22Rv1 (cell line): ENCODE measurements around the gene CEPT1.
A peak's percentile ranks its signal among the peaks of the same experiment; 100 is the strongest.

Source experiments
- H3K27ac ChIP-seq: fragments of 450-650 bp; 2 replicates; pipeline ENCODE4 v1.5.1; 2017
- CTCF ChIP-seq: fragments of 450-650 bp; IDR thresholded peaks from 2 replicates; pipeline ENCODE4 v1.5.1; 2017; ENCODE audit warnings: mild to moderate bottlenecking
- ZFX ChIP-seq: fragments of 450-650 bp; IDR thresholded peaks from 2 replicates; pipeline ENCODE4 v1.6.1; 2017; ENCODE audit warnings: antibody characterized with exemption, borderline replicate concordance

Gene CEPT1

GRCh38 chr1:111140680-111140967, 601 bp downstream of the CEPT1 start:
- H3K27ac ChIP-seq: peak overlapping the region; percentile 84
- TF ChIP-seq ZFX (no peak), CTCF (no peak)

GRCh38 chr1:111141245-111142220, 1.5 kb downstream of the CEPT1 start:
- H3K27ac ChIP-seq: no peak overlapping the region
- TF ChIP-seq ZFX (no peak), CTCF (no peak)

GRCh38 chr1:111142356-111142975, 2.4 kb downstream of the CEPT1 start:
- TF ChIP-seq ZFX: no peak
- TF ChIP-seq CTCF: no peak
- H3K27ac ChIP-seq: no peak overlapping the region

- H3K27ac ChIP-seq: no peak overlapping the region
- no peak for TF ChIP-seq CTCF
- TF ChIP-seq ZFX: no peak
Measured at GRCh38 chr1:111145542-111145941, 5.5 kb downstream of the CEPT1 start.

GRCh38 chr1:111145963-111146768, 6.1 kb downstream of the CEPT1 start:
- no peak overlapping the region for H3K27ac ChIP-seq
- TF ChIP-seq CTCF (no peak), ZFX (no peak)

- H3K27ac ChIP-seq: no peak overlapping the region
- no peak for TF ChIP-seq CTCF
- TF ChIP-seq ZFX: no peak
Measured at GRCh38 chr1:111147948-111148347, 7.9 kb downstream of the CEPT1 start.
